HL-60/S4 treated with phorbol 12-myristate 13-acetate at 8.2 ng/mL for 4 days and 3 days (cell line): ENCODE measurements around the gene TIMP4.

ENCODE experiments used
- in situ Hi-C: fragments of 300-500 bp; cut with MboI; formaldehyde crosslinking; loops from 2 replicates; pipeline ENCODE4 v1.15.0; 2022; ENCODE audit warnings: low sequenced_read_pairs

TIMP4 gene

DNA sequence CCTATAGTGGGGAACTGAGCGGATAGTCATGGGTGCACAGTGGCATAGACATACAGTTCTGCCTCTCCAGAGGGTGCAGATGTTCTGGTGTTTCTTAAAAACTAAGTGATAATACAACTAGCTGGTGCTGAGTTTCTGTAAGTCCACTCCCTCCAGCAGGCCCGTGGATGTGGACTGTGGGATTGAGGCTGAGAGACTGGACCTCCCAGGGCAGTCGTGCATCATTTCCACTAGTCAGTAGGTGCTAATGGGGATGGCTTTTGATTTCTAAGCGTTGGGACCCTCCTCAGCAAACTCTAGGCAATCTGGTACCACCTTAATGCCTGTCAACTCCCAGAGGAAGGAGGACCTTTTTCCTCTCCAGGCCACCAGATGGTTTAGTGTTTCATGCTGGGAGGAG is 27.3 kb upstream of the TIMP4 start:
- in situ Hi-C loops: no loop called here

DNA sequence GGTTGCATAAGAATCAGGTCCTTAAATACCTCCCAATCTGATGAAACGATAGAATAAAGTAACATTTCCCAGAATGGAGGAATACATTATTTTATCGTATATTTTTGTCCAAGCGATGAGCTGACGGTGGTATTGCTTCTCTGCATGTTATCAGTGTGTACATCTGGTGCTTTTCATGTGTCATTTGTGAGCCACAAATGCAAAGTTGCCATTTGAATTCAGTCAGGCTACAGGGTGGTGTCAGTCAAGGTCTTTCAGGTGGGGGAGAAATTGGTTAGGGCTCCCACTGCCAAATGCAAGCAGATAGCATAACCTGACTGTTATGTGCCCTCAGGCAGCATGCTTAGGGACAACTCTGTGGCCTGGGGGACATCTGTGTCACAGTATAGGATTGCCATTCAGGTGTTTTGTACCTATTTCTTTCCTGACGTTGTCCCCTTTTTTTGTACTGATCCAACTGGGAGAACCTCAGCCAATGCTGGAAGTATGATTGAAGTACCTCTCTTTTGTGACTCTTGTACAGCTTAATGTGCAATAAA is 26.5 kb upstream of the TIMP4 start:
- in situ Hi-C loops: no loop called here

DNA sequence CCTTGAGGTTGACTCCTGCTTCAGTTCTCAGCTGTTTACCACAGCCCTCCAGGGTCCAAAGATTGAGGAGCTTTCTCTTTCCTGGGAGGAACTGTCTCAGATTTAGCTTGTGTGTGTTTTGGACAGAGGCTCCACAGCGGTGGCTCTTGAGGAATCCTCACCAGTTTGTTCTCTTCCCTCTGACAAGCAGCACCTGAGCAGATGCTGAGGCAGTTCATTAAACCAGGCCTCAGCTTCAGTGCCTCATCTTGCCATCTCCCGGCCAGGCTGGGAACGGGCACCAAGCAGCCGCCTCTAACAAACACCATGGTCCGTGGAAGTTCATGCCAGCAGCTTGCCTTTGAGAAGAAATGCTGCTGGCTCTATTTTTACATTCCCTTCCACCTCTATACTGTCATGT is 25.8 kb upstream of the TIMP4 start:
- in situ Hi-C loops: no loop called here

DNA sequence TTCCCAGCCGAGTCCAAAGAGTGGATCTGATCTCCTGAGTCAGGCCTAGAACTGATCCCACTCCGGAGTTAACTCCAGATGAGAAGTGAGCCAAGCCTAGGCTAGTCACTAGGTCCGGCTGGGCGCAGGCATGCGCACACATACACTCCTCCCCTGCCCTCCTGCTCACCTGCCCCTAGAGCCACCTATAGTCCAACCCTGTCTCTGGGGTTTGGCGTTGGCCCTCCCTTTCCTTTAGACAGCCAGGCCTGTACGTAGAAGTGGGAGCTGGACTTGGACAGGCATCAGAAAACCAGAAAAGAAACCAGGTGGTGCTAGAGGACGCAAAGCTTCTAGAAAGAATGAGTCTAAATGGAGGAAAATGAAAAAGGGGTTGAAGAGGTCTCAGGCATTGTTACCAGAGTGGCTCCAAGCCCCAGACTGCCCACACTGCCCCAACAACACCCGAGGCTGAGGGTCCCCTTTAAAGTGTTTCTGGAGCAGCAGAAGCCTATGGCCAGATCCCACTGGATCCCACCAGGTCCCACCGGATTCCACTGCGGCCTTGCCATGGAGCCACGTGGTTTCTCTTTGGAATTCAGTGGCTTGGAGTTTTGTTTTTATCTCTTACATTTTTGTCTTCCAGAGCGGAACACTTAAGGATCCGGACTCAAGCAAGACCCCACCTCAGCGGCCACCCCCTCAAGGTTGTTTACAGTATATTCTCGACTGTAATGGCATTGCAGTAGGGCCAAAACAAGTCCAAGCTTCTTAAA is 24.2 kb upstream of the TIMP4 start:
- in situ Hi-C loops: no loop called here

DNA sequence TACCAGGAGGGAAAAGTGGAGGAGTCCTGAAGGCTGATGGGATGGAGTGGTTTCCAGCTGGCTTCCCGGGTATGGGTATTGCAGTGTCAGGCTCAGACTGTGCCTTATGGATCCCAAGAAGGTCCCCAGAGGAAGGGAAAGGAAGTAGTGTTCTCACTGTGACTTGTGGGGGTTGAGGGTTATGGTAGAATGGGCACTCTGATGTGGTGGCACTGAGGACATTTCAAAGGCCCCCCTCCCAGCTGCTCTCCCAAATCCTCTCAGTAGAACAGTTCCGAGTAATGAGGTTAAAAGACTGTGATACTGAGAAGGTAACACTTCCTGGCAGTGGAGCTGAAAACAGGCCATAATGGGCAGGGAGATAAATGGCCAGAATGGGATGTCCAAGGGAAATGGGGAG is 23.1 kb upstream of the TIMP4 start:
- in situ Hi-C loops: no loop called here

DNA sequence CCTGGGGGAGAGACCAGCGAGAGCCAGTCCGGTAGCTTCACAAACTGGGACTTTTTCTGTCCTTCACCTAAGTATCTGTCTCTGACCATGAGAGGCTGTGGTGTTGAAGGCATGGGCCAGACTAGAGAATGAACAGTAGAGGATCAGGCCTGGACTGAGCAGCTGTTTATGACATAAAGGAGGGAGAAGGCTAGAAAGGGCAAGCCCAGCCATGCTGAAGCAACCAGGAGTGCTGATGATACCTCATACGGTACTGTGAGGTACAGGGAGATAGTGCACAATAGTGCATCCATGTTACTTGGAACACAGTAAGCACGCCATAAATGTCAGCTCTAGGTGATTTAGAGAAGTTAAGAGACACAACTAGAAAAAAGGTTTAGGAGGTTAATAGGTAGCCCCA is 22.6 kb upstream of the TIMP4 start:
- in situ Hi-C loops: no loop called here

DNA sequence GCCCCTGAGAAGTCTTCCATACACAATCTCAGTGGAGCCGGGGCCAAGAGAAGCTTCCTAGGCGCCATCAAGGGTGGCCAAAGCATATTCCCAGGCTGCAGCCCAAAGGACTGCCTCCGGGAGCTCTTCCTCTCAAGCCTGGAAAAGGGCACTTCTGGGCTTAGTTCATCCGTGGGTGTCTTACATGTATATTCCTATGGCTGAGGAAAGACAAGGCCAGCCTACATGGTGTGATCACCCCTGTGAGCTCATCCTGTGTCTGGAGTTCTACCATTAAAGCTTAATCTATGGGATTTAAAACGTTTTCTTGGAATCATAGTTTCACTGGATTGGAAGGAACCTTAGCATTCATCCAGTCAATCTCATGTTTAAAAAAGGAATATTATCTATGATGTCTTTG is 21.9 kb upstream of the TIMP4 start:
- in situ Hi-C loops: no loop called here

DNA sequence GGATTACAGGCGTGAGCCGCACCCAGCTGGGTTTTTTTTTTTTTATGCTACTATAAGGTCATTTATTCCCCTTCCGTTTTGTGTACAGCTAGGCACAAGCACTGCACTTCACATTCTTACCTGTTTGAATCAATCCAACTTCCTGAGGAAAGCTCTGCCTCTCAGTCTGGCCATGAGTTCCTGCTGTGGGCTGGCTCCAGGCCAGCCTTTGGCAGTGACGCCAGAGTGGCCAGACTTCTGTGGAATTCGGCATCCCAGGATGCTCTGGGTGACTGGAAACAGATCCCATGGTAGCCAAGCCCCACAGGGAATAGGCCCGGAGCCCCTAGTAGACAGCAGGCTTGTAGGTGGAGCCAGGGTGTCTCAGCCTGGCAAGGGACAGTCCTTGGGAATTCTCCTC is 21.5 kb upstream of the TIMP4 start:
- in situ Hi-C loops: no loop called here

DNA sequence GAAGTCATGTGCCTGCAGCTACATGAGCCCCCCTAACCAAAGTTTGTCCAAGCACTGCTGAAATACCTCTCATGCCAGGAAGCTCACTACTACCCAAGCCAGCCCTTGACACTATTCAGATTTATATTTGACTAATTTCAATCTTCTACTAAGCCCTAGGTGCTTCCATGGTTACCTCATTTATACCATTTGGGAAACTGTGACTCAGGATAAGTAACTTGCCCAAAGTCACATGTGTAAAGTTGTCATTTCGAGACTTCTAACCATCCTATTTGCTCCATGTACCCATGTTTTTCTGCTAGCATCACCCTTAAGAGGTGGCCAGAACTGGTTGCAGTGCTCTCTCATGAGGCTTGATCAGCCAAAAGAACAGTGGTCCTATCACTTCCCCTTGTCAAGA is 20.7 kb upstream of the TIMP4 start:
- in situ Hi-C loops: no loop called here

DNA sequence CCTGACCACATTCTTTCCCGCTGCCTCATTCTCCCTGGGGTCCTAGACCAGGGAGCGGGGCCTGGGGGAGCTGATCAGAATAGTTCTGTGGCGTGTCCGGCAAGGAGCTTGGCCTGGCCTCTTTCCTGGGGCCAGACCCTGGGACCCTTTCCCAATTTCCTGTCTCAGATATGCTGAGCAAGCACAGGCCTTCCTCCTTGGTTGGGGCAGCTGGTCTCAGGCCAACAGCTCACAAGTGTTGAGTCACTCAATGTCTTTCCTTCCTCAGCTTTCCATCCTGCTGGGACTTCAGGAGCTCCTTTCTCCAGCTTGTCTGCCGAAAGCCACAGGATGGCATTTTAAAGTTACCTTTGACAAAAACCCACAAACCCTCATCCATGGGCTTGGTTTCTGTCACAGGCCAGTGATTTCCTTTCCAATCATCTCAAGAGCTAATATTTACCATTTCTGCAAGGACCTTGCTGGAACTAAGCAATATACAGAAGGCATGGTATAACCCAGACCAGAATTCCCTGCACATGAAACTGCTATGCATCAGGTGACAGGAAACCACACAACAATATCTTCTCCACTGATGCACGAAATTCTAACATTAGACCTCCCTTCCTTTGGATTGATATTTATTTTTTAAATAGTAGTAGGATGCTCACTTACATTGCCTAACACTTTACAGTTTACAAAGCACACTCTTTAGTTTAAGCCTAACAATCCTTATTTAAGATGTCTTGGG is 19.5 kb upstream of the TIMP4 start:
- in situ Hi-C loops: no loop called here

DNA sequence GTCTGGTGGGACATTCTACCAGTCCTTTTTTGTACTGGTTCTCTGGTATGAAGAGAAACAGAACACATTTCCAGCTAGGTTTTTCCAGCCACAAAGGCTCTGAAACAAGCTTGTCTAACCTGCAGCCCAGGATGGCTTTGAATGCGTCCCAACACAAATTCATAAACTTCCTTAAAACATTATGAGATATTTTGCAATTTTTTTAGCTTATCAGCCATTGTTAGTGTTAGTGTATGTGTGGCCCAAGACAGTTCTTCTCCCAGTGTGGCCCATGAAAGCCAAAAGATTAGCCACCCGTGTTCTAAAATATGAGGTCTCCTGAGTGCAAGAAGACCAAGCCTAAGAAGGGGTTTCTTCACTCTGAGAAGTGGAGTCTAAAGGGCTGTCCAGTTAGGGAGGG is 18.4 kb upstream of the TIMP4 start:
- in situ Hi-C loops: no loop called here

DNA sequence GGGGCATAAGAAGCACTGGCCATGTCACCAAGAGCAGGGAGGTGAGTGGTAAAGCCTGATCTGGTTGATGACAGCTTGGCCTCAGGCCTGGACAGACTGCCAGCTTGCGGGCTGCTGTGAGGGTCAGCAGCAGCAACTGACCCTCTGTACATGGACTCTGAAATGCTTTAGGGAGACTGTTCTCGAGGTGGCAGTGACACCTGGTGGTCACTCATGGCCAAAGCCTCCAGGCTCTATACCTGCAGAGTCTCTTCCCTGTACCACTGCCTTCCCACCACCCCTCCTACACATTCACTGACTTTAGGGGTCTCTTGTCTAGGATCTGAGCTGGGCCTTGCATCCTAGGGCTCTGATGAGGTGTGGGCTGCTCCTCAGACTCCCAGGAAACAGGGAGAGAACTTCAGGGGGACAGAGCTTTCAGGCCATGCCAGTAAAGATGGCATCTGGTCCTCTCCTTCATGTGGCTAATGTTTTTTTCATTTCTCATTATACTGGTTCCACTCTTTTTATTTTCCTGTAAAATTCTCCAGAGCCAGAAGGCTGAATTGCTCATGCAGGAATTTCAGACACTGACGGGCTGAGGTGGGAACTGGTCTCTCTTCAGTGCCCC is 17.2 kb upstream of the TIMP4 start:
- in situ Hi-C loops: no loop called here

DNA sequence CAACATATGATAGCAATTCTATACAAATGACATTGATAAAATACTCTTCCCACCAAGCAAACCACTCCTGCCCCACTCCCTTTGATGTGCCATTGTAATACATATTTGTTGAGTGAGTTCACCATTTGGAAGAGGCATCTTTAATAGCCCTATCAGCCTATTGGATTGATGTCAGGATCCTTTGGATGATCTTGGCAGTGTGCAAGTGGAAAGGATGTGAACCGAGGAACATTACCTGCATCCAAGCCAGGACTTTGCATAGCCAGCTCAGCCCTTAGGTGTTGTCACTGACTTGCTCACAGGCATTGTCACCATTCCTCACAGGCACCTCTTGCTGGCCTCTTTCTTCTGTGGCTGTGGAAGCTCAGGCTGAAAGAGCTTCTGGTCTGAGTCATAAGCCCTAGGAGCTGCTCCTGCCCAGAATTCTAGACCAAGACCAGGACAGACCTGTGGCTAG is 16.5 kb upstream of the TIMP4 start:
- in situ Hi-C loops: no loop called here

DNA sequence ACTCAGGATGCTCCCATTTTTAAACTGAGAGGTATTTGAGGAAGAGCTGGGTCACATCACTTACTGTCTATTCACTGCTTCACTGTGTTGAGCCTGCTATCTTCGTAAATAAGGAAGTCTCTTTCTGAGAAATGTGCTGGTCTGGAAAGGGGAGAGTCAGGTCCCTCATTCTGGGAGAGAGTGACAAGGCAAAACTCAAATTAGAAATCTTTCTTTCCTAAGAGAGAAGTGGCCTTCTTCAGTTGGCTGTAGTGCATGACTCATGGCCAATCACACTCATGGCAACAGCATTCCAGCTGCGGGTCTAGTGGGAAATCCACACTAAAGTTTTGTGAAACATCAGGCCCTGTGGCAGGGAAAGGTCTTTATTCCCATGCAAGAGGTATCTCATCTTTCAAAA is 11.5 kb upstream of the TIMP4 start:
- in situ Hi-C loops: no loop called here

DNA sequence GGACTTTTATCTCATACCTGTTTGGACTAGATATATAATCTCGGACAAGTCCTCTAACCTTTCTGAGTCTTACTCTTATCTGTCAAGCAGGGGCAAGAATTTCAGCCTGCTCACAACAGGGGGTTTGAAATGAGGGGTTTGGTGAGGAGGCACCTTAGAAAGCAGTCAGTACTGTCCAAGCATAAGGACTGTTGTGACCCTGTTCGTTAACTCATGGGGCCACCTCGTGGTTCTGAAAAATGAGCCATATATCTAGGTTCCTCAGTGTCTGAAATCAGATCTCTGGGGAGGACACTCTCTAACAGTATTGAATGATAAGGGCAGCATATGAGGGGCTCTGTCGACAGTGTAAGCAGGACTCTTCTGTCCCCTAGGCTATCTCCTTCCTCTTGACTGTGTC is 7.2 kb upstream of the TIMP4 start:
- in situ Hi-C loops: no loop called here

DNA sequence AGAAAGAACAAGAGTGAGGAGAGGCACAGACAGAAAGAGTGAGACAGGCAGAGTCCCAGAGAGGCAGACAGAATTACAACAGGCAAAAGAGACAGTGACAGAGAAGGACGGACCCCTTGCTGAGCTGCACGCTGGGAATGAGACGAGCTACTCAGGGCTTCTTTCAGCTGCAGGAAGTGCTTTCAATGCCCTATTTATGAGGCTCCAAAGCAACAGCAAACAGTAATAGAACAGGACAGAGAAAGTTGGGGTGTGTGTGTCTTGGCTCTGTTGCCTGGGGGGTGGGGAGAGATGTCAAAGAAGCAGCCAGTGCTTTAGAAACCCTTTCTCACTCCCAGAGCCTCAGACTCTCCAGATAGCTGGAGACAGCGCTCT is 502 bp upstream of the TIMP4 start:
- in situ Hi-C loops: no loop called here

DNA sequence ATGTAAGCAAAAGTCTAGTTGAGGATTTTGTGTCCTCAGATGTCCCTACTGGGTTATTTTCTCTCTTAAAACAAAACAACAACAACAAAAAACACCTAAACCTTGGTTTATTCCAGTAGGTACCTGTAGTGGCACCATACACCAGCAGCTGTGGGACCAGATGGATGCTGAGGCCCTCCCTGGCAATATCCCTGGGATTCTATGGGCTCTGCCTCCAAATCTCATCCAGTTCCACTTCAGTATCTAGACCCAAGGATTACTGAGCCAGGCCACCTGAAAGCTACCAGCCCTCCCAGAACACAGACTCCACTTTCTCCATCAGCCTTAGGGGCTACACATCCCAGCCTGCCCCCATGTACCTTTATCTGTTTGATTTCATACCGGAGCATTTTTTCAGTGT is 1.7 kb downstream of the TIMP4 start:
- in situ Hi-C loops: no loop called here

DNA sequence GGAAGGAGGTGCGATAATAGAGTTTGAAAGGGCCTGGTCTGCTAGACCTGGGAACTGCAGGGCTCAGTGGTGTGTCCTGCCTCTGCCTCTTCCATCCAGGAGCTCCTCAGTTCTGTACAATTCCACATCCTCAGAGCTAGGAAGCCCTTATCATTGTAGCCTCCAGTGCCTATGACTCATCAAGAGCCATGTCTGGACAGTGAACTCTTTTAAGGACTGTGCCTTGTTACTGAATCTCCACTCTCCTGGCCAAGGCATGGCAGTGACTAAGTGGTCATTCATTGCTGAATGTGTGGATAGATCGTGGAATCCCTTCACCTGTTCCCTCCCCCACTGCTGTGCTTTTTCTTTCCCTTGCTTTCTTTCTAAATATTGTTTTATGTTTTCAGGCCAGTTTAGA is 2.9 kb downstream of the TIMP4 start:
- in situ Hi-C loops: no loop called here

DNA sequence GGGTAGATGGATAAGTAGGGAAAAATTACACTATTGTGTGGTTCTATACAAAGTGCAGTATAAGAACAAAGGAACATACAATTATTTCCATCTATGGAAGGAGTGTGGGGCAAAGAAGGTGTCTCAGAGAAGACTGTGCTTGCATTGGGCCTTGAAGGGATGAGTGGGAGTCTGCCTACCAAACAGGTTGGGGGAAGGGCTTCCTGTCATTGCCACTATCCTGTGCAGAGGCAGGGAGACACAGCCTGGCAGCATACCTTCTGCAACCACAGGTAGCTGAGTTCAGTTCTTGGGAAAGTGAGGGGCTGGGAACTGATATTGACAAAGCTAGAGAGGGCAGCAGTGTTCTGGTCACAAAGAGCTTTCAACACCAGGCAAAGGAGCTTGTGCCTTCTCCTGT is 3.4 kb downstream of the TIMP4 start:
- in situ Hi-C loops: no loop called here

DNA sequence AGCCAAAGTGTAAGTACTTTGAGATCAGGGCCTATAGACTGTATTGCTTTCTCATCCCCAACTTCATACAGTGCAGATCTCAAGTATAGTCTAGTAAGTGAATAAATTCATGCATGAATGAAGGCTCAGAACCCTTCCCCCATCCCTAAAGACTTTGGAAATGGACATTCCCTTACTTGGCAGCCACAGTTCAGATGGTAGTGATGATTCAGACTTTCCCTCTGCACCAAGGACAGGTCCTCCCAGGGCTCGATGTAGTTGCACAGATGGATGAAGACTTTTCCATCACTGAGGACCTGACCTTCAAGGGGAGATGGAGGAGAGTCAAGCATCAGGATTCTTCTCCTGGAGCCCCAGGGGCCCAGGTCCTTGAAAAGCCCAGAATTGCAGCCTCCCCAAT is 4.6 kb downstream of the TIMP4 start:
- in situ Hi-C loops: no loop called here

DNA sequence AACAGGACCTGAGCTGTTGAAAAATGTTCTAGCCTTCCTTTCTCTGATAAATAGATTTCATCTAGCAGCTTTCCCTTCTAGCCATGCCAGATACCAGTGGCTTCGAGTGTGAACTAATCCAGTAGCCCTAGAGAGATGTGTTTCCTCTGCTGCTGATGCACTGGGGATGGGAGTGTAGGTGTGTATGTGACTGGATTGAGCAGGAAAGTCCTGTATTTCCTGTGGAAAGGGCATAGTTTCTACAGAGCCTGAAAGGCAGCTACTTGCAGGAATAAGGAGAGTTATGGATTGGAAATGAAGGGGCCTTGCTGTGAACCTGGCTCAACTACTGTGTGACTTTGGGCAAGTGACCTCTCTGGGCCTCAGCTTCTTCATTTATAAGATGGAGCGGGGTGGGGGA is 8.6 kb downstream of the TIMP4 start:
- in situ Hi-C loops: no loop called here

DNA sequence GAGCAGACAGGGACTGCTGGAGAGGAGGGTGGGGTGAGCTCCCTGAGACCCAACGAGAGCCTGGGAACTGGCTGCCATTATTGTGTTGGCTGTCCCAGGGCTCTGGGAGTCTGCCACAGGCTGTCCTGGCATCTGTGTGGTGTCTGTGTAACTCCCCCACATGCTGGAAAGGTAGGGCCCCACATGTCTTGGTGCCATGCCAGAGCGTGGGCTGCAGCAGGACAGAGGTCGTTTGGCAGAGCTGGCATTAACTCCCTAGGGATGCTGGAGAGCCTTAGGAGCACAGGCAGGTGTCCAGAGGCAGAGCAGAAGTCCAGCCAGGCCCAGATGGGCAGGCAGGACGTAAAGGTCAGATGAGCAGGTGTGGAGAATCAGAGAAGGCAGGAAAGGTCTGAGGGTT is 9.7 kb downstream of the TIMP4 start:
- in situ Hi-C loops: no loop called here
